Stomach (tissue), 9 donors: ENCODE data around the gene KCNK2. TPM values are rescaled to one million over a fixed set of nuclear protein-coding genes. Genes with fewer than 3 reads are reported as not detected.

ENCODE experiments used
- DNase-seq, 2 donors: peaks; one replicate each; pipeline versions ENCODE4 v3.0.0 to v3.0.0-alpha.2; 2013 to 2019
- H3K27ac ChIP-seq, 5 donors: fragments of 200-600 bp in 4 of 5; sonication (generic) in 4 of 5; one replicate each; pipeline ENCODE4 v1.5.1; 2013 to 2019; ENCODE audit warnings: mild to moderate bottlenecking in 1 of 5, moderate library complexity in 1 of 5
- H3K27me3 ChIP-seq, 3 donors: fragments of 200-600 bp; sonication (generic); one replicate each; pipeline ENCODE4 v1.5.1; 2017 to 2019; ENCODE audit warnings: mixed run types in 1 of 3
- H3K36me3 ChIP-seq, 4 donors: fragments of 200-600 bp; sonication (generic); 1 replicate in 3 of 4; 2 replicates in 1 of 4; pipeline ENCODE4 v1.5.1; 2016 to 2019
- H3K4me1 ChIP-seq, 4 donors: fragments of 200-600 bp; sonication (generic); one replicate each; pipeline ENCODE4 v1.5.1; 2016 to 2019
- H3K4me3 ChIP-seq, 4 donors: fragments of 200-600 bp; sonication (generic) in 3 of 4; one replicate each; pipeline ENCODE4 v1.5.1; 2016 to 2019; ENCODE audit warnings: mild to moderate bottlenecking in 1 of 4
- H3K9me3 ChIP-seq, 4 donors: fragments of 200-600 bp; sonication (generic); one replicate each; pipeline ENCODE4 v1.5.1; 2016 to 2019
- EP300 ChIP-seq: sonication (generic); formaldehyde crosslinking; IDR thresholded peaks from one replicate; pipeline ENCODE4 v1.6.1; 2017; ENCODE audit warnings: antibody characterized with exemption
- POLR2A ChIP-seq, 4 donors: fragments of 450-650 bp; IDR thresholded peaks; one replicate each; pipeline ENCODE4 v1.6.1; 2016; ENCODE audit warnings: antibody characterized with exemption in 4 of 4, control low read depth in 2 of 4, mild to moderate bottlenecking in 1 of 4, moderate library complexity in 1 of 4
- POLR2AphosphoS5 ChIP-seq, 3 donors: sonication (generic); formaldehyde crosslinking; IDR thresholded peaks; one replicate each; pipeline ENCODE4 v1.6.1; 2016; ENCODE audit warnings: antibody characterized with exemption in 3 of 3
- WGBS, 5 donors: extraction: QIAGEN DNeasy Blood & Tissue Kit in 3 of 5; methylation state at CpG; one replicate each; pipeline versions ENCODE4 v1.1.5 to v1.1.7; 2013 to 2018; 5-methylcytosine and 5-hydroxymethylcytosine counted together
- intact Hi-C: fragments of 100-400 bp; cut with DNase I; formaldehyde crosslinking; loops from one replicate; pipeline ENCODE4 v1.15.1; 2023; ENCODE audit warnings: low total_unique reads
- polyA plus RNA-seq, 3 donors: library from polyadenylated mRNA; stranded (reverse); fragments of 200-250 nt; gene quantifications; one replicate each; pipeline ENCODE4 v1.2.3, GENCODE V29; 2013
- total RNA-seq, 5 donors: library from RNA; depleted of rRNA; stranded (reverse); fragments of >200 nt; gene quantifications; one replicate each; pipeline versions ENCODE4 v1.1.0 to v1.2.3, GENCODE V29; 2014 to 2016
- TF ChIP-seq, protein P1 (sequence below), 7 experiments: fragments of 450-650 bp in 4 of 7; fragments of 200-600 bp in 3 of 7; sonication (generic) in 3 of 7; IDR thresholded peaks; one replicate each; pipeline ENCODE4 v1.5.1; 2016 to 2019; ENCODE audit warnings: antibody characterized with exemption in 7 of 7, control low read depth in 2 of 7, mild to moderate bottlenecking in 1 of 7
- donor health status: healthy with polysubstance abuse.
- donor health status: Bipolar disorder and iron deficiency.
- donor health status: healthy.

The KCNK2 gene
- total and polyA plus RNA-seq, 8 donors = 0.40 to 48.7 (median 3.6) TPM; not detected in 2

DNA sequence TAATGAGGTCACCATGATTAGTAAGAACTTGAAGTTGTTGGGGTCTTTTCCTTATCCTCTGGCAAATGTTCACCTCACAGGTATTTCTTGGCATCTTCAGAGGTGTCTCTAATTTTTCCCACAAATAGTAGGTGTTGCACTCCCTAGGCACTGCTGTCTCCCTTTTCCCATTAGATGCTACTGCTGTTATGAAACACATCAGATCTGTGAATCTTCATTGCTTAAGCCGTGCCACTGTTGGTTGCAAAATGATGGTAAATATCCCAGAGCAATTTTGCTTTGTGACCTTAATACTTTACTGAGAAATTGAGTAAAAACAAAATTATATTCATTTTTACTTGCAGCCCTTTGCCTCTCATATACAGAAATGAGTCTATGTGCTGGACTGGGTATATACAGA is 169.6 kb downstream of the KCNK2 start:
- TF ChIP-seq POLR2A (IDR thresholded peaks at IDR 0.05) (no peak), EP300 (no peak)
- TF ChIP-seq, protein P1, sequence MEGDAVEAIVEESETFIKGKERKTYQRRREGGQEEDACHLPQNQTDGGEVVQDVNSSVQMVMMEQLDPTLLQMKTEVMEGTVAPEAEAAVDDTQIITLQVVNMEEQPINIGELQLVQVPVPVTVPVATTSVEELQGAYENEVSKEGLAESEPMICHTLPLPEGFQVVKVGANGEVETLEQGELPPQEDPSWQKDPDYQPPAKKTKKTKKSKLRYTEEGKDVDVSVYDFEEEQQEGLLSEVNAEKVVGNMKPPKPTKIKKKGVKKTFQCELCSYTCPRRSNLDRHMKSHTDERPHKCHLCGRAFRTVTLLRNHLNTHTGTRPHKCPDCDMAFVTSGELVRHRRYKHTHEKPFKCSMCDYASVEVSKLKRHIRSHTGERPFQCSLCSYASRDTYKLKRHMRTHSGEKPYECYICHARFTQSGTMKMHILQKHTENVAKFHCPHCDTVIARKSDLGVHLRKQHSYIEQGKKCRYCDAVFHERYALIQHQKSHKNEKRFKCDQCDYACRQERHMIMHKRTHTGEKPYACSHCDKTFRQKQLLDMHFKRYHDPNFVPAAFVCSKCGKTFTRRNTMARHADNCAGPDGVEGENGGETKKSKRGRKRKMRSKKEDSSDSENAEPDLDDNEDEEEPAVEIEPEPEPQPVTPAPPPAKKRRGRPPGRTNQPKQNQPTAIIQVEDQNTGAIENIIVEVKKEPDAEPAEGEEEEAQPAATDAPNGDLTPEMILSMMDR (IDR thresholded peaks at IDR 0.05) = no peak
- H3K27me3 ChIP-seq = no peaks in the 10 kb centered on the region
- H3K36me3 ChIP-seq = no peaks in the 10 kb centered on the region
- intact Hi-C loops = no loop called here
- WGBS, 5 donors = 84 to 90% (median 88%) methylated on average over 1 of the region's 1 CpG
- H3K4me3 ChIP-seq = no peak overlapping the region
- DNase-seq = no peak
- no peaks in the 10 kb centered on the region for H3K9me3 ChIP-seq
- no peak overlapping the region for H3K27ac ChIP-seq
- no peaks in the 10 kb centered on the region for H3K4me1 ChIP-seq

DNA sequence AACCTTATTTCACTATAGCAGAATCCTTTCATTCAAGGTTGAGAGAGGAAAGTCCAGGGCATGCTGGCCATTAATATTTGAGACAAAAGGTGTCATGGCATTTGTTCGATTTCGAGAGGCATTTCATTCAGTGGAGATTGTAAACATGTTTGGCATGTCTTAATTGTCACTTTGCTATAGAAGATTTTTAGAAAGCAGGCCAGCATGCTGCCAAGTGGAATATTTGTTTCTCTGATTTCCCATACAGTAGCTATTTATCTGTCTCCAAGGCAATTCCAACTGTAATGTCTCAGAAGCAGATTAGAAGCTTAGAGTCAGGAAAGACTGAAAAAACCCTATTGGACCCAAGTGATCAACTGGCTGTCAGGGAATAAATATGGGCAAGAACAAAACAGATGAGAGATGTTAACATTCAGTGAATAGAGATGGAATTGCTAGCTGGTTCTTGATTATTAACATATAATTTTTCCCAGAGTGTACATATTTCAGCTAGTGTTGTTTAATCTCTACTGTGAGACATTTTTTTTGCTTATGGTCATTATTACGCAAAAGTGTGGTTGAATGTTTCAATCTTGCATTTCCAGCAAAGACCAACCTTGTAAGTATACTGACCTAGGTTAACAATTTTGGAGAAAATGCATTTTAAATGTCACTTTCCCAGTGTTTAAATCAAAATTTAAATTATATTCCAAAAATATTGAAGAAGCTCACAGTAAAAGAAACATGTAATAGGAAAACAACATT is 174.6 kb downstream of the KCNK2 start:
- Histone ChIP-seq H3K27ac (no peak overlapping the region), H3K36me3 (no peaks in the 10 kb centered on the region), H3K9me3 (peaks cover 0 to 8% (median 0%) of the 10 kb centered on the region in 4 donors), H3K27me3 (no peaks in the 10 kb centered on the region), H3K4me1 (no peaks in the 10 kb centered on the region), H3K4me3 (no peak overlapping the region)
- no peak for TF ChIP-seq EP300
- TF ChIP-seq, protein P1 (IDR thresholded peaks at IDR 0.05) = no peak
- TF ChIP-seq POLR2A (IDR thresholded peaks at IDR 0.05) = no peak
- no peak for TF ChIP-seq POLR2AphosphoS5 (IDR thresholded peaks at IDR 0.05)
- DNase-seq = no peak
- intact Hi-C loops = no loop called here
- WGBS, 5 donors = 63 to 74% (median 68%) methylated on average over 3 of the region's 3 CpGs

DNA sequence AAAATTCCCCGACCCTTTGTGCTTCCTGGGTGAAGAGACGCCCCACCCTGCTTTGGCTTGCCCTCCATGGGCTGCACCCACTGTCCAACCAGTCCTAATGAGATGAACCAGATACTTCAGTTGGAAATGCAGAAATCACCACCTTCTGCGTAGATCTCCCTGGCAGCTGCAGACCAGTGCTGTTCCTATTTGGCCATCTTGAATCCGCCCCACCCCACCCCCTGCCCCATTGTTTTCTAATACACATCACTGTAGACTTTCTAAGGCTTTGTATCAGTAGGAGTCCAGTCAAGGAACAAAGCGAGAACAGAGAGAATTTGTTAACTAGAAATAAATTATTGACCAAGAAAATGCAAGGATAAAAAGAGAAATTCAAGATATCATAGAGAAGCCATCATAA is 178.2 kb downstream of the KCNK2 start:
- Histone ChIP-seq H3K4me1 (peaks cover 0 to under 1% (median 0%) of the 10 kb centered on the region in 4 donors), H3K36me3 (no peaks in the 10 kb centered on the region), H3K4me3 (no peak overlapping the region), H3K27ac (no peak overlapping the region), H3K27me3 (no peaks in the 10 kb centered on the region), H3K9me3 (peaks cover 0 to 8% (median 0%) of the 10 kb centered on the region in 4 donors)
- 83 to 88% (median 87%) methylated on average over 5 of the region's 5 CpGs for WGBS, 5 donors
- DNase-seq = no peak
- TF ChIP-seq, protein P1 (IDR thresholded peaks at IDR 0.05) = no peak
- no peak for TF ChIP-seq POLR2A (IDR thresholded peaks at IDR 0.05)
- no peak for TF ChIP-seq EP300
- no peak for TF ChIP-seq POLR2AphosphoS5 (IDR thresholded peaks at IDR 0.05)
- intact Hi-C loops = no loop called here

DNA sequence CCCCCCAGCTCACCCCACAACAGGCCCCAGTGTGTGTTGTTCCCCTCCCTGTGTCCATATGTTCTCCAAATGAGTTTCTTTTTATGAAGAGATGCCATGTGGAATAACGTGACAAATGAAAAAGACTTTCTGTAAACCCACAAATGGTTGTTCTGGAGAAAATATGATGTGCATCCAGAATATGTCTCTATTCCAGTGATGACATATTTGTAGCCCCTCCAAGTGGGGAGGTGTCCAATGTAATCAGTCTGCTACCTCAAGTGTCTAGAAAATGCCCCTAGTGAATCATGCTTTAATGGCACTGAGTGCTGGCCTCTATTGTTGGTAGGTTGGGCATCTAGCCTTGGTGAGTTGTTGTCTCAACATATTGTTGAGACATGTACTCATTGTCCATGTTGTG is 179.6 kb downstream of the KCNK2 start:
- no peak for DNase-seq
- no peak overlapping the region for H3K4me3 ChIP-seq
- H3K36me3 ChIP-seq = no peaks in the 10 kb centered on the region
- no peaks in the 10 kb centered on the region for H3K27me3 ChIP-seq
- WGBS, 5 donors = 88 to 100% (median 92%) methylated on average over 1 of the region's 1 CpG
- intact Hi-C loops = no loop called here
- peaks cover 0 to 8% (median 0%) of the 10 kb centered on the region in 4 donors for H3K9me3 ChIP-seq
- no peak overlapping the region for H3K27ac ChIP-seq
- no peak for TF ChIP-seq POLR2A (IDR thresholded peaks at IDR 0.05)
- TF ChIP-seq, protein P1 (IDR thresholded peaks at IDR 0.05) = no peak
- TF ChIP-seq EP300 = no peak
- TF ChIP-seq POLR2AphosphoS5 (IDR thresholded peaks at IDR 0.05) = no peak
- H3K4me1 ChIP-seq = peaks cover 0 to 6% (median 0%) of the 10 kb centered on the region in 4 donors
